HG03066 (cell line): ENCODE measurements around the gene ADIRF.
"Not testable (repeated sequence)": the region's sequence is repeated elsewhere in the genome, so short reads cannot be mapped to it uniquely, and the experiment has no call there.

Source experiments
- ATAC-seq: cut with Tn5 transposase; IDR thresholded peaks from one replicate; pipeline ENCODE4 v1.9.1; 2021; ENCODE audit warnings: low read depth; ENCODE audit not compliant: unreplicated experiment

ADIRF gene

GRCh38 chr10:87019504-87019903 lies 51.2 kb downstream of the ADIRF start:
- ATAC-seq = not testable (repeated sequence)

GRCh38 chr10:87020056-87020455 lies 51.8 kb downstream of the ADIRF start, which contains the start of gene FAM25A:
Gene FAM25A (plus strand): TSS chr10:87020294. CDS start chr10:87020325, 31 bp downstream.
- not testable (repeated sequence) for ATAC-seq
